Stimulated activated CD4-positive, alpha-beta T cell treated with anti-CD3 and anti-CD28 coated beads, Interleukin-2, amount 100 ng/mL, for 48 hours (primary cell): ENCODE data around the gene IQGAP3.

Source experiments
- DNase-seq, 2 donors: peaks; one replicate each; pipeline ENCODE4 v3.0.0-alpha.2; 2020

IQGAP3 gene

GRCh38 chr1:156477526-156478249 lies 94.7 kb downstream of the IQGAP3 start:
- DNase-seq = no peak

- DNase-seq = no peak
These were observed 95.7 kb downstream of the IQGAP3 start for GRCh38 chr1:156476501-156477298.

GRCh38 chr1:156475568-156476500 lies 96.5 kb downstream of the IQGAP3 start:
- DNase-seq = no peak
